Glomerular visceral epithelial cell (primary cell): Measurements from ENCODE around the gene SEMA3A.
"Not testable (repeated sequence)": the region's sequence is repeated elsewhere in the genome, so short reads cannot be mapped to it uniquely, and the experiment has no call there.

Experiments
- DNase-seq: peaks from one replicate; pipeline ENCODE4 v3.0.0-alpha.2; 2016; ENCODE audit errors: extremely low spot score

The SEMA3A gene

DNA sequence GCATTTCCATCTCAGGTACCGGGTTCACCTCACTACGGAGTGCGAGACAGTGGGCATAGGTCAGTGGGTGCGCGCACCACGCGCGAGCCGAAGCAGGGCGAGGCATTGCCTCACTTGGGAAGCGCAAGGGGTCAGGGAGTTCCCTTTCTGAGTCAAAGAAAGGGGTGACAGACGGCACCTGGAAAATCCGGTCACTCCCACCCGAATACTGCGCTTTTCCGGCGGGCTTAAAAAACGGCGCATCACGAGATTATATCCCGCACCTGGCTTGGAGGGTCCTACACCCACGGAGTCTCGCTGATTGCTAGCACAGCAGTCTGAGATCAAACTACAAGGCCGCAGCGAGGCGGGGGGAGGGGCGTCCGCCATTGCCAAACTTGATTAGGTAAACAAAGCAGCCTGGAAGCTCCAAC, 132.1 kb downstream of the SEMA3A start:
- not testable (repeated sequence) for DNase-seq

DNA sequence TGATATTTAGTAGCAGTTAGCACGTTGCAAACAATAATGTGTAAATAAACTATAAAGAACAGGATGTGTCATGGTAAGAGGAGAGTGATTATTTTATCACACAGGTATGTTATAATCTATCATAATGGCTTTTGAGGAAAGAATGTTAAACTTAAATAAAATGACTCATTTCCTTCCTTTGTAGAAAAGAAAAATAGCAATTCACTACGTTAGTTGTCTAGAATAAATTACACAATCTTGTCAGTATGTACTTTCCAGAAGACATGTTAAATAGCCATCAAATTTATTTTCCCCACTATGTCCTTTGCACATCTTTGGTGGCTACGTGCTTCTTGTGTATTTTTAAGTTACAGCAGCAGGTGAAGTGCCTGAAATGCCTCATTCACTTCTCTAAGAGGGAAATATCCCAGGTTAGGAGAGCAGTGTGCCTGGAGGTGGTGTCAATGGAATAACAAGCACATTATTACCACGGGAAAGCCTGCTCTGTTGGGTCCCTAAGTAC, 133.8 kb downstream of the SEMA3A start:
- peak; percentile 7 for DNase-seq

DNA sequence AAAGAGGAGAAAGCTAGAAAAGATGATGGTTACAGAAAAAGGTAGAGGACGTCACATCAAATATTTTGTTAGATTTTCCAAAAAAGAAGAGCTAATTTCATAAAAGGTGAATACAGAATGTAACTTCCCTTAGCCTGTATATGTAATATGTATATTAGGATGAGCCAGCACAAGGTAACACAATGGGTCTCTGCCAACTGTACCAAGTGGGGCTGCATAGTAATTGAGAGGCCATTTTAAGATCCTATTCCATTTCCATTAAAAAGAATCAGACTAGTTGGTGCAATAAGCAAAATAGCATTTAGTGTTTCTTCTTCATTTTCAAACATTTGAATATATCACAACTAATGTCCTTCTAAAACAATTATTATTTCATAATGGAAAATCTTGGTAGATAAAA, 134.6 kb downstream of the SEMA3A start:
- DNase-seq, result no peak

DNA sequence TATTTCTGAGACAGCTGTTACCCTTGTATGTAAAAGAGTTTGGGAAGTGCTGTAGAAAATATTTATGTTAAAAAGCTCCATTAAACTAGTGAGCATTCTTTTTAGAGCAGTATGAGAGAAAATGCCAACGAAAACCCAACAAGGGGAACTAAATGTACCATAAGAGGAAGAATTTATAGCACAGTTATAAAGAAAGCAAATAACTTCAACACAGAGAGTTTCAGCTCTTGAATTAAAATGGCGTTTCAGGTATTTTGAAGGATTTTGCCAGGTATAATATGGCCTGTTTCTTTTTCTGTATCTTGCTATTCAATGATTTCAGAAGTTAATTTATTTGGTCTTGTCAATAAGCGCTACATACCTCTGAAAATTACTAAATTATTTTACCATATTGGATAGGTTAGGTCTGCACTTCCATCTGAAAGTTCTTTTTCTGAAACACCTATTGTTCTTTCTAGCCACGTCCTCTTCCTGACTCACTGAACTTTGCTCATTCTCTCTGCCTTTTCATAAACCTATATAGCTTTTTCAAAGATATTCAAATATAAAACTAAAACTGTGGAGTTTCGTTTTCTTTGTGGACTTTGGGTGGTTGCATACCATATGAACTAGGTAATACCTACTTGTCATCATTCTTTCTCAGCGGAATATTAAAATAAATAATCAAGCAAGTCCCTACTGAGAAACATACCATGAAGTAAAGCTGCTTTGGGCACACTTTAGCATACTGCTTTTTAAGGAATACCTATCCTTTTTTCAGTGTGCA, 136.1 kb downstream of the SEMA3A start:
- DNase-seq, result peak; percentile 62

DNA sequence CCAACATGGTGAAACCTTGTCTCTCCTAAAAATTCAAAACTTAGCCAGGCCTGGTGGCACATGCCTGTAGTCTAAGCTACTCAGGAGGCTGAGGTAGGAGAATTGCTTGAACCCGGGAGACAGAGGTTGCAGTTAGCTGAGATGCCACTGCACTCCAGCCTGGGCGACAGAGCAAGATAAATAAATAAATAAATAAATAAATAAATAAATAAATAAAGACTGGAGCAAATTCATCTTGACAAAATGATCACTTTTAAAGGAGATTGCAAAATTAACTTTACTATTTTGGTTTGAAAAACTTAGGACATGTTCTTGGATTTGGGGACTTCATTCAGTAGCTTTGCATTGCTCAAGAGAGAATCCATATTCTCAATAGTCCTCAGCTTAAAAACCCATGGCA, 137.0 kb downstream of the SEMA3A start:
- no peak for DNase-seq

DNA sequence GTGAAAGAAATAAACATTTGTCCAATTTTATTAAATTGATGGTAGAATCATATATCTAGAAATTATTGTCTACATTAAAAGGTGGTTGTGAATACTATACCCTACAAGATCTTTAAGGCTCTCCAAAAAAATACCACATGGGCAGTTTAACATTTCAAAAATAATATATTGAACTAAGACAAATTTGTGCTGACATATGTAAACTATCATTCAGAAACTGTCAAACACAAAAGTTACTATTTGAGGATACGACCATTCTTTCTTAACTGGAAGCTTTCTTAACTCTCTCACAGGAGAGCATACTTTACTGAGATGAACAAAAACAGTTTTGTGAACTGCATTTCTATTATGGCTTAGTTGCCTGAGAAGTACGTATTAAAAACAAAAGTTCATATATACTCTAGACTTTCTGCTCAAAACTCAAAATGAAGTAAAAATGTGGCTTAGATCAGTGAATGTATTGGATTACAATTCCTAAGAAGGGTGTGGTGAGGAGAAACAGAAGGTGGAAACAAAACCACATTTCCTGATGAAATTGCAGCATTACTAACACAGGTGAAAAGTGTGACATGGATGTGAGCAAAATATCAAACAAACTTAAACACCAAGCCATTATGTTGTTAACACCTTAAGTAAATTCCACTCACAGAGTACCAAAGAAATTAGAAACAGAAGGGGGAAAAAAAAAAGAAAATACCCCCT, 138.5 kb downstream of the SEMA3A start:
- DNase-seq, result no peak

DNA sequence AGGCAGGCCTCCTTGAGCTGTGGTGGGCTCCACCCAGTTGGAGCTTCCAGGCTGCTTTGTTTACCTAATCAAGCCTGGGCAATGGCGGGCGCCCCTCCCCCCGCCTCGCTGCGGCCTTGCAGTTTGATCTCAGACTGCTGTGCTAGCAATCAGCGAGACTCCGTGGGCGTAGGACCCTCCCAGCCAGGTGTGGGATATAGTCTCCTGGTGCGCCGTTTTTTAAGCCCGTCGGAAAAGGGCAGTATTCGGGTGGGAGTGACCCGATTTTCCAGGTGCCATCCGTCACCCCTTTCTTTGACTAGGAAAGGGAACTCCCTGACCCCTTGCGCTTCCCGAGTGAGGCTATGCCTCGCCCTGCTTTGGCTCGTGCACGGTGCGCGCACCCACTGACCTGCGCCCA, 139.4 kb downstream of the SEMA3A start:
- not testable (repeated sequence) for DNase-seq

DNA sequence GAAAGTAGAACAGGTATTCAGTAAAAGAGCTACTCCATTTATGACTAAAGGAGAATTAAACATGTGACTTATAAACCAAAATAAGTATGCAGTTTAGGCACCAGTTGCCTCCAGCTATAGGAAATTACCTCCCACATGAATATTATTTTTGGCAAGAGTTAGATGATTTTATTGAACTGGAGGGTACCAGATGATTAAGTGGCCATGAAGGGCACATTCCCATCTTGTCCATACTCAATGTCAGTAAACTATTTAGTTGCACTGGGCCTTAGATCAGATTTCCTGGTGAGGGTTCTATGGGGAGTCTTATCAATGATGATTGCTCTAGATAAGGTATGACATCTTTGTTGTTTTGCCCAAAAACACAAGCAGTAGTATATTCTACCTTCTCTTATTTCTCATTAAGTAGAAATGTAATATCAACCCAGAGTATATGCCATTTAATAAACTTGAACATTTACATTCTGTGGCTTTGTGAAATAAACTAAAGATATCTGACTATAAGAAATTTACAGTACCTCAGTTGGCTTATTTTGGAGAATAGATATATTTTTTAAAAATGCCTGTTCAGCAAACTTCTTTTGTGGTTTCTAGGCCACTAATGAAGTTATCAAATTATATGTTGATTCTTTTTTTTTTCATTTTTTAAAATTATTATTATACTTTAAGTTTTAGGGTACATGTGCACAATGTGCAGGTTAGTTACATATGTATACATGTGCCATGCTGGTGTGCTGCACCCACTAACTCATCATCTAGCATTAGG, 145.3 kb downstream of the SEMA3A start:
- no peak for DNase-seq

DNA sequence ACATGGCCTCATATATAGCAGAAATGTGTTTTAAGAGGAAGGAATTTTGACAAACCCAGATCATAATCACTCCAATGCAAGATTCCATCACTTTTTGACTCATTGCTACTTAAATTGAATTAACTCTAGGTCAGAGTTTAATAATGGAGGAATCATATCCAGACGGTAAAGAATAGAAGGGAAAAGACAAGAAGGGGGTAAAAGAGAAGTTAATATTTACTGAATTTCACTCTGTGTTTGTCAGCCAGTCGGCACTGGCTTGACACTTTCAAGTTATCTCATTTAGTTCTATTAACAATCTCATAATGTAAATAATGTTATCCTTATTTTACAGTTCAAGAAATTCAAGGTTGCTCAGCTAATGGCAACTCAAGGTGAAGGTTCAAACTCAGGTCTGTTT, 147.5 kb downstream of the SEMA3A start:
- no peak for DNase-seq

DNA sequence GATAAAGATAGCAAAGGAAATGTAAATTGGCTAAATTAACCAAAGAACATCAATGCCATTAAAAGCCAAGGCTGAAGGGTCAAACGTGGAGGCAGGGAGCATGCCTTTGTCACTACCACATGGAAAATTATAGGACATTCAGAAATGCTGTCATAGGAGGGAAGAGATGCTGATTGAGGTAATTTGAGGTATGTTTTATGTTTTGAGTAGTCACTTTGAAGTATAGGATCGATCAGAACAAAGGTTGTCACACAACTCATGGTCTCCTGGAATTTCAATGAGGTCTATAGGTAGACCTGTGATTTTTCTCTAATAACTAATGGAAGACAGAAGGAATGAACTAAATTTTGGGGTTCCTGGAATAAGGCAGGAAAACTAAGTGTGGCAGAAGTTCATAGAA, 149.8 kb downstream of the SEMA3A start:
- DNase-seq, result no peak

DNA sequence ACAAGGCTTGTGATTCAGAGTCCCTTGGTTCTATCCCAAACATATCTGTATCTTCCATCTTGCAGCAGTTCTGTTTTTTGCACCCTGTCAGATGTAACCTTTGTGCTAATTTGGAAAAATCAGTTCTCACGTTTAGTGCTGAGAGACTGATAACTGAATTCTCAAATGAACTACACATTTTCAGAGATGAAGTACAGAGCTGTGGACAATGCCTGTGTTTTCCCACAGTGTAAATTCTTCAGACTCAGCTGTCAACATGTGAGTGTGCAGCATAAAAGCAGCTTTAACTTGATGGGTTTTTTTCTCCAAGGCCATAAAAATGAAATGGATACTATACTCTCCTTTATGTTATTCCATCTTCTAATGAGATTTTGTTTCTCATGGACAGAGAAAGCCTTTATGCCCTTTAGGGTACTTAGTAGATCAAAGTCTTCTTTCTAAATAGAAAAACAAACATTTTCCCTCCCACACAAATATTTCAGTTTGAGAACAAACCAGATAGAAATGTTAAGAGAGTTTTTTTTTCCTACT, 150.9 kb downstream of the SEMA3A start:
- DNase-seq, result no peak

DNA sequence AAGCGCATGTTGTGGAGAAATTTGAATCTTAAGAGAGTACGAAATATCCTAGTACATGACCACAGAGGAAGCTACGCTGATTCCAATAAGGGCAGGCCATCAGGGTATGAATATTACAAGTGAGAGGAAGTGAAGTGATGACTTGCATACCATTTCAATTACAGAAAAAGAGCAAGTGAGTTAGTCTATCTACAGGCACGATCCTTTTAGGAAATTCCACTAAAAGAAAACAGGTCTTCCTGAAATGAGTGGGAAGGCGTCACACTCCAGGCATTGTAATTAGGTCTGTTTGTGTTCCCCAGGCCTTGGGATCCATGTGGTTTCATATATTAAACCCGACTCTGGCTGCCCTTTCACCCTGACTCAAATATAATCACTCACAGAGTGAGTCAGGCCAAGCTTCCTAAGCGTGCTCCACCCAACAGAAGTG, 152.5 kb downstream of the SEMA3A start:
- DNase-seq, result peak; percentile 45

DNA sequence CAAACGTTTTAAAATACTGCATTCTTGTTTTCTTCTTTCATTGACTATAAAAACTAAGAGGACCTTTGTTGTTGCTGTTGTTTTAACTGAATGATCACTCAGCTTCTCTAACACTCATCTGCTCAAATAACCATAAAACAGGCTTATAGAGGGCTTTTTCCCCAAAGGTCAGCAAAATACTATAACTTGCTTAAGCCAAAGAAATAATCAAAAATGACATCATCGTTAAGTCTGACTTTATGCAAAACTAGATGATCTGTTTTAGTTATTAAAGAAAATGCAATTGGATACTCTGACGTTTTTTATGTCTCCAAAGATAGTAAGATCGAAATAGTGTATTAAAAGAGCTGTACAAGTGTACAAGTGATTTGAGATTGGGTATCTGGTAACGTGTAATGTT, 152.9 kb downstream of the SEMA3A start:
- DNase-seq, result no peak

DNA sequence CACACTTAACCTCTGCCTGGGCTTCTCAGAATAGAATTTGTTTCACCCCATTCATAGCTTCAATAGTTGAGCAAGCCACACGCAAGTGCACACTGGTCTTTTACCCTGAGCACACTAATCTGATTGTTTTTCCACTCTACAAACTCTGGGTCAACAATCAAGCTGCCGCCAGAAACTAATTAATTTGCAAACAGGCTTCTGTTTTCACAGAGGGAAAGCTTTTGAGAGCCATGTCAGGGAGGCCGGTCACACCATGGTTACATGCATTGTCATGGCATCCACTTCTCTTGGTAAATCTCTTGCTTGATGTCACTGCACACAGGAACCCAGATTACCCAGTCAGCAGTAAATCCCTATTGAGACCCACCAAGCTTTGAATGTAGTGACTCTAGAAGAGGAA, 154.2 kb downstream of the SEMA3A start:
- no peak for DNase-seq

DNA sequence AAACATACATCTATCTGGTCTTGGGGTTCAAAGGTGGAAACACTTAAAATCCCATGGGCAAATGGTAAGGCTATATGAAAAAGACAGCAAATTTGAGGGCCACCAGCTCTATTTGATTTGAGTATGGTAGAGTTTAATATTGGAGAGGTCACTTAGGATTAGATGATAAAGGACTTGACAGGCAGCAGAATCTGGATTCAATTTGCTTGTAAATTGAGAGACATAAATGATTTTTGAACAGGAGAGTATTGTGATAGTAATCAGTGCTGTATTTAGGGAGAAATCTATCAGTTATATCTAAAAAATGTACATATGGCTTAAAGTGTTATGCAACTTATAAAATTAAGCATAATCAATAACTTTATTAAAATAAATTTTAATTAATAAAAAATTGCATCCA, 155.2 kb downstream of the SEMA3A start:
- no peak for DNase-seq

DNA sequence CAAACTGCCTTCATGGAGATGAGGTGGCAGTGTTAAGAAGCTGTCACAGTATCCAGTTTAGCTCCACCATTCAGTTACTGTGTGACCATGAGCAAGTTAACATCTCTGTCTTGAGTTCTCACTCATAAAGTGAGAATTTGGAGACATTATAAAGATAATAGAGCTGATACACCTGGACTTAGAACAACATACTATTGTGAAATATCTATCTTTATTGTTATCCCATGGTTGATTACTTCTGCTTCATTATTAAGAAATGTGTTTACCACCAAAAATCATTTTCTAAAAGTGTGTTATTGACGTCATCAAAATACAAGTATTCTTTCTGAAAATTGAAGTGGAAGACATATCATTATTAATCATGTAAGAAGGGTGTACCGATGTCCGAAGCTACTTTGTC, 166.9 kb downstream of the SEMA3A start:
- no peak for DNase-seq

DNA sequence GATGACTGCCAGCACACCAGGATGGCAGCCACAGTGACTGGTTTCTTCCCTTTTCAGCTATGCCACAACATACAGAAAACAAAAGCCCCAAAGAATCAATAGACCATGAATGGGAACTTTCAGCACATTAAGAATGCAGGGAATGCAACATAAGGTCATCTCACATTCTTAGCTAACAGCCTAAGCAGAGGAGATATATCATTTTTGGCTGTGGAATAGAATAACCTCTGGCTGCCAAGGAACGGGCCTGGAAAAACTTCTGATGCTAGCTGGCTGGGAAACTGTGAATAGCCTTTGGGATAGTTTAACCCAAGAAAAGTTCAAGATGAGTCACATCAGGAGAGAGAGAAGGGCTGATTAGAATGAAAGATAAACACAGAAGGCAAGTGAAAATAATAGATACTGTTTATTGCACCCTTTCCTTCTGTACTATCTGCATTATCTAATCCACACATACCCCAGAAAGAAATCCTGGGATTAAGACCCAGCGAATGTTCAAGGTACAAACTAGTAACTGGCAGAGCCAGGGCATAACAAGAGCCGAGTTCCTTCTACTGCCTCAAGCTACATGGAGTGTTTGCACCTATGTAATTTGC, 169.2 kb downstream of the SEMA3A start:
- peak; percentile 92 for DNase-seq

DNA sequence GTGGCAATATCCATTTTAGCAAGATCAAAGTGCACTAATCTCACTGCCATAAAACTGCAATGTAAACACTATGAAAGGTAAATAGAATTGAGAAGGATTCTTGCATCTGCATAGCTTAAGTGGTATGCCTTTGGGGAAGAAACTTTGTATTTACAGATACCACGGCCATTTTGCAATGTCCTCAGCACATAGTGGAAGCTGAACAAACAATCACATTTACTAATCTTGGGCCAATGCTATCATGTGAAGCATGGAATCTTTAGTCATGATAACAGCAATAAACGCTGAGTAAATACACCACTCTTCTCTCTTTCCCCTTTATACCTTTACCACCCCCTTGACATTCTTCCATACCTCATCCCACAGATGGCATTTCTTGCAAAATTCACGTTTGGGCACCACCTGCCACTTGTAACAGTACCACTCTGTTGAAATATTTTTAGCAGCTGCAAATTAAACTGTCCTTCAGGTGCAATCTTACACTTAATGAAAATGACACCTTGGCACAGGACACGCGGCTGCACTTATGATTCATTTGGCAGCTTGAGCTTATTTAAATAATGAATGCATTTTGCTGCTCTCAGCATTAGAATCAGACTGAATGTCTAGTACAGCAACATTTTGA, 171.8 kb downstream of the SEMA3A start:
- peak; percentile 12 for DNase-seq

DNA sequence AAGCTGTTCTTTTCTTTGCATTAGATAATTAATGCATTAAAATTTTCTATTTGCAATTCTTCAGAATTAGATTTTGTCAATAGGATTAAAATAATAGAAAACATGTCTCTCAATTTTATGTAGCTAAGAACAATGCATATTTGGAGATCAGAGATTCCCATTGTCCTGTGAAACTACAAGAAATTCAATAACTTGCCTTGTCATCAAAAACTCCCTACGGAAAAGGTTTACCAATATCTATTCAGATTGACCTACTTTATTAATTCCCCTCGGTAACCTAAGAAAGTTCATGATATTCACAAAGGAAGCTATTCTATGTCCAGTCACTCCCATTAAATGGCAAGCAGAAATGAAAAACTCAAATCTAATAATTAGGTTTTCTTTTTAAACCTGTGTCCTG, 172.6 kb downstream of the SEMA3A start:
- DNase-seq, result no peak

DNA sequence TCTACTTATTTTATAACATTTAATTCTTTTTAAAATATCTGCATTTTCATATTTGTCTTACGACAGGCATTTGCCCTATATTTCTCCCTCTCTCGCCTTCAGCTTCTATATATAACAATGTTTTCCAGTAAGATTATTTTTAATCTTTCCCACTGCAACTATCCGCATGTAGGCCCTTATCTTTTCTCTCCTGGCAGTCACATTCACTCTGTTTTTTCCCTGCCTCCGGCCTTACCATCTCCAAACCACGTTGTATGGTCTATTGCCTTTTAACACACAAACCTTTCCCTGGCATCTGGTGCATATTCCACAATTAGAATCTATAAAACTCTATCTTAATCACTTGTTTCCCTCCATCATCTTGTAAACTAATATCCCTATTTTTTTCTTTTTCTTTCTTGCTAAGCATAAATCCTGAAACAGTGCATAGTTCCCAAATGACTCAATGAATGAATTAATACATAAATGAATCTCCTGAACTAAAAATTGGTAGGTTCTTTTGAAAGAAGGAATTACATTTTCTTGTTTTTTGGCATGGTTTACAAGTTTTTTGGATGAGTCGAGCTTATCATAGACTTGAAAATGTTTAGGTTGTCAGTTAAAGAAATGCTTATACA, 173.2 kb downstream of the SEMA3A start:
- peak; percentile 5 for DNase-seq

DNA sequence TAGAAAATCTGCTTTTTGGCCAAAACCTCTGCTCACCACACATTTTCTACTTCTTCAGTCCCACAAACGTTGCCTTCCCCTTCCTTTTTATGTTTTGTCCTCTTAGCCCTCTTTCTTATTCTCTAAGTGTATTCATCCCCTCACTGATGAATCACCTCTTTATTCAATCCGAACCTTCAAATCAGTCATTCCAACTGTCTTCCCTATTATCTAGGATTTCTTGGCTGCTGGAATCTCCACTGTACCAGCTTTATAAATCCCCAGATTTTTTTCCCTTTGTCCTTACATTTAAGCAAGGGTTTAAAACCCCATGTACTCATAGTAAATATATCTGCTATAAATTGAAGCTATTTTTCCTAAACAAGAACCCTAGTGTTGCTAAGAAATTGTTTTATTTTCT, 176.9 kb downstream of the SEMA3A start:
- no peak for DNase-seq
